ENCODE results near the gene SPEG.

SPEG gene

DNA sequence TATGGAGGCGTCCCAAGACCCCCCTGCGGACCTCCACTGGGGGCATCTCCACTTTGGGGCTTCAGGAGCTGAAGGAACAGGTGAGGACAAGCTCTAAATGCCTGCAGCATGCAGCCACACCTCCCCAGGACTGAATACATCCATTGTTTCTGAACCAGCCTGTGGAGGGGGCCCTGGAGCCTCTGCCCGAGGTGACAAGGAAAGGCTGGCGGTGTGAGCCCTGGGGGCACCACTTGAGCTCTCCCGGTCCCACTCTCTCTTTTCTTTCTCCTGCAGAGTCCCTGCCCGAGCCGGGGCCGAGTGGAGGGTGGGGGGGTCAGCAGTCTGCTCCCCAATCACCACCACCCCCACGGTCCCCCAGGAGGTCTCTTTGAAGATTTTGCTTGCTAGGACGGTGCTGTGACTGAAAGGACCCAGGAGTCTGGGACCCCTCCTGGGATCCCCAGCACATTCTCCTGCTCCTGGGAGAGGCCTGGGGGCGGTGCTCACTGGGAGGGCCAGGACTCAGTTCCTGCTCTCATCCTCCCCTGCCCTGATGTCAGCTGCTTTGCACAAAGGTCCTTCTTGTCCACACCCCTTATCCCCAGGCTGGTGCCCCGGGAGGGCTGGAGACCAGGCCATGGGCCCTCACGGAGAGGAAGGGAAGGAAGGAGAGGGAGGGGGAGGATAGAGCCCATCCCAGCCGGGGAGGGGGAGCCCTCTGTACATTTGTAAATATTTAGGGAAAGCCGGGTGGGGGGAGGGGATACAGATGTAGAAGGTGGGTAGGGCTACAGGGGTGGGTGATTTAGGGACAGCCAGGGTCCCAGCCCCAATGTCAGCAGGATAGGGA lies 103.2 kb downstream of the SPEG start:
- Histone ChIP-seq H3K4me1 (ENCODE audit: insufficient read depth, low read length, severe bottlenecking) (peaks cover 8% of the 10 kb centered on the region), H3K27ac (ENCODE audit: low read depth, low read length, poor library complexity, severe bottlenecking) (no peak overlapping the region), H3K4me2 (ENCODE audit: low read length) (no peak overlapping the region), H3K36me3 (ENCODE audit: insufficient read depth, low read length) (peaks cover 11% of the 10 kb centered on the region; the same call in 1 of the 2 replicates), H3K27me3 (ENCODE audit: insufficient read depth, low read length) (peaks cover 4% of the 10 kb centered on the region; the same call in 1 of the 2 replicates), H3K9me2 (ENCODE audit: low read depth, low read length) (no peaks in the 10 kb centered on the region), H3K9ac (ENCODE audit: low read length) (no peak overlapping the region), H3K4me3 (ENCODE audit: low read depth, low read length, poor library complexity, severe bottlenecking) (no peak overlapping the region), H3F3A (ENCODE audit: insufficient read depth, low read length) (no peaks in the 10 kb centered on the region), H4K20me1 (ENCODE audit: insufficient read depth, low read length) (no peaks in the 10 kb centered on the region), H2AFZ (ENCODE audit: low read length) (no peak overlapping the region), H3K79me2 (ENCODE audit: insufficient read depth, low read length) (no peaks in the 10 kb centered on the region), H3K9me3 (ENCODE audit: low read length) (no peaks in the 10 kb centered on the region)
- no peak for TF ChIP-seq CTCF (IDR thresholded peaks at IDR 0.05; ENCODE audit: low read length)
- no peak for TF ChIP-seq EZH2 (IDR thresholded peaks at IDR 0.05; ENCODE audit: borderline replicate concordance, low read length)

GRCh38 chr2:219538504-219538951 lies 103.9 kb downstream of the SPEG start:
- Histone ChIP-seq H3K27me3 (ENCODE audit: insufficient read depth, low read length) (no peaks in the 10 kb centered on the region; the same call in 1 of the 2 replicates), H3K9me2 (ENCODE audit: low read depth, low read length) (no peaks in the 10 kb centered on the region), H3K27ac (ENCODE audit: low read depth, low read length, poor library complexity, severe bottlenecking) (no peak overlapping the region), H4K20me1 (ENCODE audit: insufficient read depth, low read length) (no peaks in the 10 kb centered on the region), H3K79me2 (ENCODE audit: insufficient read depth, low read length) (no peaks in the 10 kb centered on the region), H3K9me3 (ENCODE audit: low read length) (no peaks in the 10 kb centered on the region), H3K9ac (ENCODE audit: low read length) (no peak overlapping the region), H3K4me3 (ENCODE audit: low read depth, low read length, poor library complexity, severe bottlenecking) (no peak overlapping the region), H3K36me3 (ENCODE audit: insufficient read depth, low read length) (peaks cover 11% of the 10 kb centered on the region; the same call in 1 of the 2 replicates), H3F3A (ENCODE audit: insufficient read depth, low read length) (no peaks in the 10 kb centered on the region), H3K4me2 (ENCODE audit: low read length) (no peak overlapping the region), H3K4me1 (ENCODE audit: insufficient read depth, low read length, severe bottlenecking) (peaks cover 8% of the 10 kb centered on the region), H2AFZ (ENCODE audit: low read length) (no peak overlapping the region)
- TF ChIP-seq EZH2 (IDR thresholded peaks at IDR 0.05; ENCODE audit: borderline replicate concordance, low read length) = no peak
- no peak for TF ChIP-seq CTCF (IDR thresholded peaks at IDR 0.05; ENCODE audit: low read length)

DNA sequence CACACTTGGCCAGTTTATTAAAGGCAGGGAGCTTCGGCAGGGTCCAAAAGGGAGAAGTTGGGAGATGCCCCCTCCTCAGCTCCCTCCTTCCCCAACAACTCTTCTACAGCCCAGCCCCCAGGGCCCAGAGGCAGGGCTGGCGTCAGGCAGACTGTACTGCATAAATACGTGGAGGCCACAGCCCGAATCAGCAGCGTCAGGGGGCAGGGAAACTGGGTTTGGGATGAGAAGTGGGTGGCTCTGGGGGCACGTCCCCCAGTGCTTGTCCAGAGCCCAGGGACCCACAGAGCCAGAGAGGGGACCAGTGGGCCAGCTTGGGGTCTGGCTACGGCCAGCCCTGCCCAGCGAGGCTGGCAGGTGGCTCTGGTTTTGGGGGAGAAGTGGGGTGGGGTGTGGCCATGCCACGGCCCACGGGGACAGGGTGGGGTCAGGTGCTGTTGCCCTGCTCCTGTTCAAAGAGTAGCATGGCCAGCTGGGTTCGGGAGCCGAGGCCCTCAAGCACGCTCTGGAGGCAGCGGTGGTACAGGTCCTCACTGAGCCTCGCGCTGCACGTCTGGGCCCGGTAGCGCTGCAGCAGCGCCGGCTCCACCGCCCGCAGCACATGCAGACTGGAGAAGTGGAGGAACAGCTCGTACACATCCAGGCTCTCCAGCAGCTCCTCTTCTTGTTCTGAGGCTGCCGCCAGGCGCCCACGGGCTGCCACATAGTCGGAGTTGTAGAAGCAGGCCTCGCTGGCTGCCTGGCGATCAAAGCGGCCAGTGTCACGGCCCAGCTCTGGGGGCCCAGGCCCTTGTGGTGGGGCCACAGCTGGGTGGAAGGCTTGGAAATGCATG lies 104.5 kb downstream of the SPEG start:
- Histone ChIP-seq H3K36me3 (ENCODE audit: insufficient read depth, low read length) (peaks cover 11% of the 10 kb centered on the region; the same call in 1 of the 2 replicates), H3K79me2 (ENCODE audit: insufficient read depth, low read length) (no peaks in the 10 kb centered on the region), H3K4me1 (ENCODE audit: insufficient read depth, low read length, severe bottlenecking) (peaks cover 10% of the 10 kb centered on the region), H3K27me3 (ENCODE audit: insufficient read depth, low read length) (no peaks in the 10 kb centered on the region; the same call in 1 of the 2 replicates), H3K4me2 (ENCODE audit: low read length) (no peak overlapping the region), H3K4me3 (ENCODE audit: low read depth, low read length, poor library complexity, severe bottlenecking) (no peak overlapping the region), H4K20me1 (ENCODE audit: insufficient read depth, low read length) (no peaks in the 10 kb centered on the region), H3K27ac (ENCODE audit: low read depth, low read length, poor library complexity, severe bottlenecking) (no peak overlapping the region), H3K9me2 (ENCODE audit: low read depth, low read length) (no peaks in the 10 kb centered on the region), H2AFZ (ENCODE audit: low read length) (no peak overlapping the region), H3K9me3 (ENCODE audit: low read length) (no peaks in the 10 kb centered on the region), H3F3A (ENCODE audit: insufficient read depth, low read length) (no peaks in the 10 kb centered on the region), H3K9ac (ENCODE audit: low read length) (no peak overlapping the region)
- TF ChIP-seq CTCF (IDR thresholded peaks at IDR 0.05; ENCODE audit: low read length) = no peak
- no peak for TF ChIP-seq EZH2 (IDR thresholded peaks at IDR 0.05; ENCODE audit: borderline replicate concordance, low read length)

All from OCI-LY1 (cell line).